LNCaP clone FGC (cell line): ENCODE measurements around the gene MELTF.

ENCODE experiments used
- DNase-seq: peaks from one replicate; pipeline ENCODE4 v3.0.0-alpha.2; 2011; ENCODE audit warnings: low read depth
- H3K4me3 ChIP-seq: 2 replicates; pipeline ENCODE4 v1.5.1; 2011; ENCODE audit warnings: mild to moderate bottlenecking, low read depth, low read length, control low read depth
- CTCF ChIP-seq: IDR thresholded peaks from 2 replicates; pipeline ENCODE4 v1.5.1; 2012; ENCODE audit warnings: mild to moderate bottlenecking; ENCODE audit not compliant: control insufficient read depth, insufficient read depth; ENCODE audit errors: extremely low read depth

The MELTF gene

DNA sequence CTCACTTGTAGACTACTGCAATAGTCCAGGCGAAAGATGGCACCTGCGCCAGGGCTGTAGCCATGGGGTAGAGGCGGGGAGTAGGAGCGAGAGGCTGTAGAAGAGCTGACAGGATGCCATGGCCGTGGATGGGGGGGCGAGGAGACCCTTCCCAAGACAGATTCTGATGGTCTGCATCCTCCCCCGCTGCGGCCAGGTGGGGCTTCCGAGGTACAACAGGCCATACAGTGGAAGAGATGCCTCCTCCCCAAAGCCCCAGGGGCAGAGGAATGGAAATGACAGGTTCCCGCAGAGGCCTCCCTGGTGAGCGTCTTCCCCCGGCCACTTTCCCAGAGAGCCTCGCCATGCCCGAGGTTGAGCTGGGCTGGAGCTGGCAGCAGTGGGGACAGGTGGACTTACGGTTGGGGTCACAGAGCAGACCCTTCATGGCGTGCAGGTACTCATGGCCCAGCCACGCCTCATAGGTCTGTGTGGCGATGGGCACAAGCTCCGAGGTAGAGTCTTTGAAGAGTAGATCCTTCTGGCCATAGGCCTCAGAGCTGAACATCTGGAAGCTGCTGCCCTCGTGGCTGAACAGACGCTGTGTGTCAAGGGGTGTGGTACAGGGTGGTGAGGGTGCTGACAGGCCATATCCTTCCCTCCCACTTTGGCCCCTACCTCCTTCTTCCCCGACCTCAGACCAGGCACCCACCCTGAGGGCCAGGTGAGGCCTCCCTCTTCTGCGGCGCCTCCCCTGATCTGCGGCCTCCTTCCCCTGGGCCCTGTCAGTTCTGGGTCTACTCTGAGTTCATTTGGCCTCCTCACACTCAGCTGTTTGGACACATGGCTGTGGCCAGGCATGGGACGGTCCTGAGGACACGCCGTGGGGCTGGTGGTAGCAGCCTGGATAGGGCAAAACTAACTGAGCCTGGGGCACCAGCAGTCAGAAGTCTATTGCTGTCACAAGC lies 13.6 kb downstream of the MELTF start:
- DNase-seq: no peak
- no peak for TF ChIP-seq CTCF

DNA sequence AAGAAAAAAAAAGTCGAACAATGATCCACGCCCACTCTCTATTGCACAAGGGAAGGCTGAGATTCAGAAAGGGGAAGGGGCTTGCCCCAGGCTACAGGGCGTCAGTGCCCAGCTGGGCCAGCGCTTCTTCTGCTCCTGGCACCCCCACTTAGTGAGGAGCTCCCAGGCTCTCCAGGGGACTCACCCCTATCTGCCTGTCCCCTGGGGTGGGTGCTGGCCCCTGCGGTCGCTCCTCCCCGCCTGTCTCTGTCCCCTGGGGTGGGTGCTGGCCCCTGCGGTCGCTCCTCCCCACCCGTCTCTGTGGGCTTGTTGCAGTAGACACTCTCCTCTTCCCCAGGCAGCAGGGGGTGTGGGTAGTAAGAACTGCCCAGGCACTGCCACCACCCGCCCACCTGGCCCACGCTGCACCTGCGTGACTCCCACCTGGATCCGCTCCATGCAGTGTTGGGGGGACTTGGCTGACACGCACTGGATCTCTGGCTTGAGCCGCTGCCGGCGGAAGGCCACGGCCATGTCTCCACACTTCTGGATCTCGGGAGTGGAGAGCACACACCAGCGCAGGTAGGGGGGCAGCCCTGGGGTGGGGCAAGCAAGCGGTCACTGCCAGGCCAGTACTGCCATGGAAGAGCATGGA lies 14.6 kb downstream of the MELTF start:
- no peak overlapping the region for H3K4me3 ChIP-seq
- TF ChIP-seq CTCF: no peak
- DNase-seq: no peak

More for the DNA sequence above, 13.6 kb downstream of the MELTF start:
- no peak overlapping the region for H3K4me3 ChIP-seq

GRCh38 chr3:197014024-197014423 lies 15.6 kb downstream of the MELTF start:
- no peak overlapping the region for H3K4me3 ChIP-seq
- no peak for TF ChIP-seq CTCF
- DNase-seq: no peak

DNA sequence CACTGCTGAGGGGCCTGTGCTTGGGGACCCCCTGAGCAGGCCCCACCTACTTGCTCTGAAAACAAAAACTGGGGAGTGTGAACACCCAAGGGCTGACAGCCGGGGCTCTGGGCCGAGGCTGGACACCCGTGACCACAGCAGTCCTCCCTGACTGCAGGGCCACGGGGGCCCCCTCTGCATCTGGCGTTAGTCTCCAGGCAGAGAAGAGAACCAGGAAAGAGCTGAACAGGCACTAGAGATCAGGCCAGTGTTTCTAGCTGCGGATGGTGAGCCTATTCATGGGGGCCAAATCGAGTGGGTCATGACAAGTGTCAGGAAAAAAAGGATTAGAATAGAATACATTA lies 17.1 kb downstream of the MELTF start:
- H3K4me3 ChIP-seq: no peak overlapping the region
- no peak for DNase-seq
- no peak for TF ChIP-seq CTCF

DNA sequence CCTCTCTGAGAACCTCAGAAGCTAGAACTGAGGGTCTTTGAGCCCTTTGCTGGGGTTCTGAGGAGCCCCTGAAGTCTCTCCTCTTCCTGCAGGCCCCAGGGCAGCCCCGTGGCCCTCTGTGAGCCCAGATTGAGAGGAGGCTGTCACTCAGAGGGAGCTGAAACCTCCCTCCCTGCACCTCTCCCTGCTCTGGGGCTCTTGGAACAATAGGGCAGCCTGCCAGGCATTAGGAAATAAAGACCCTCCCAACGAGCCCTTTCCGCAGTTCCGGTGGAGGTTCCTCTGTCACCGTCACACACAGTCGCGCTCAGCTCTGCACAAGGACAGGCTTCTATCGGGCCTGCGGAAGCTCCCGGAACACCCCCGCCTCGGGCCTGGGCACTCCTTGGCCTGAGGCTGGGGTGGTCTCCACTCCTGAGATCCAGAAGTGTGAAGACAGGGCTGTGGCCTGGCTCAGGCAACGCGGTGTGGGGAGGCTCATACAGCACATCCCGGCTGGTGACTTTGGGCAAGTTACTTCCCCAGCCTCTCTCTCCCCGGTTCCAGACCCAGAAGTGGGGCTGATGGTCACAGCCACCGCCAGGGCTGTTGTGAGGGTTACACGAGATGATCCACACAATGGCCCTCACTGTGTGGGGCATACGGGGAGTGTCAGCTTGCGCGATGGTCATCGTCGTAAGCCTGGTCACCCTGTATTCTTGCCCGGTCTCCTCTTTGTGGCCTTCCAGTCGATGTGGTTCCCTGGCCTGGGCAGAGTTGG lies 17.7 kb downstream of the MELTF start:
- H3K4me3 ChIP-seq: no peak overlapping the region
- DNase-seq: no peak
- no peak for TF ChIP-seq CTCF

DNA sequence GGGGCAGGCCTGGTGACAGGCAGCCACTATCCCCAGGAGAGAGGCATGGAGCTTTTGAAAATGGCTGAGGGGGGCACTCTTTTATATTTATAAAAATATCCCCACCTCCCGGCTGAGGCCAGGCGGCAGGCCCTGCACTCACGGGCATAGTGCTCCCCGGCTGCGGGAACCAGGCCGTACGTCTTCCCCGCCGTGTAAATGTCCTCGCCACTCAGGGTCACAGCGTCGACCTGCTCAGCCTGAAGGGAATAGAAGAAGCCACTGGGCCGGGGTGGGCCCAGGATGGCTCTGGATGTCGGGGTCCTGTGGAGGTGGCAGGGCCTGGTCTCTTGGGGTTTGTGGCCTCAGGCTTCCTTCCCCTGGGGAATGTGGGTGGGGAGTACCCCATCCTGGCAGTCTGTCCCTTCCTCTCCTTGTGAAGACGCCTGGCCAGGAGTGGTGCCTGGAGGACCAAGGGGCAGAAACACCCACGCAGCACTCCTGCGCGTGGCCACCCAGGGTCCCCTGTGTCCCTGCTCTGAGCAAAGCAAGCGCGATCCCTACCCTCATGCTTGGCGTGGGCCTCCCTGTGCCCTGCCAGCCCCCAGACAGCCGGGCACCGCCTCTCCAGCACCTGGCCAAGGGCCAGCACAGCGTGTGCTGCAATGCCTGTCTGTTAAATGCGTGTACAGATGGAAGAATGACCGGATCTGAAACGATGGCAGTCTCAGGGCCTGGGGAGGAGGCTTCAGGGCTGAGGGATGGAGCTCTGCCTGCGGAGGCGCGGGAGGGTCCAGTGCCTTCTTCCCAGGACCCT lies 18.9 kb downstream of the MELTF start:
- TF ChIP-seq CTCF: no peak
- no peak overlapping the region for H3K4me3 ChIP-seq
- DNase-seq: no peak
